Rectal smooth muscle tissue (tissue), 1 donor: ENCODE measurements around the gene CEP170.
"Not testable (repeated sequence)": the region's sequence is repeated elsewhere in the genome, so short reads cannot be mapped to it uniquely, and the experiment has no call there.

Experiments used
- H3K27ac ChIP-seq: one replicate; pipeline ENCODE4 v1.7.0; 2013; ENCODE audit warnings: low read depth, low read length, inconsistent platforms
- H3K27me3 ChIP-seq: one replicate; pipeline ENCODE4 v1.7.0; 2013; ENCODE audit warnings: low read length; ENCODE audit not compliant: control insufficient read depth, insufficient read depth
- H3K36me3 ChIP-seq: one replicate; pipeline ENCODE4 v1.7.0; 2013; ENCODE audit warnings: low read length; ENCODE audit not compliant: control insufficient read depth, insufficient read depth
- H3K4me1 ChIP-seq: one replicate; pipeline ENCODE4 v1.7.0; 2013; ENCODE audit warnings: low read length; ENCODE audit not compliant: control insufficient read depth, insufficient read depth
- H3K4me3 ChIP-seq: one replicate; pipeline ENCODE4 v1.7.0; 2013; ENCODE audit warnings: low read length
- H3K9ac ChIP-seq: one replicate; pipeline ENCODE4 v1.7.0; 2013; ENCODE audit warnings: low read length

CEP170 gene

GRCh38 chr1:243114059-243114713 lies 140.9 kb downstream of the CEP170 start:
- not testable (repeated sequence) for H3K9ac ChIP-seq, H3K36me3 ChIP-seq, H3K27ac ChIP-seq, H3K4me3 ChIP-seq, H3K27me3 ChIP-seq, H3K4me1 ChIP-seq

GRCh38 chr1:243107171-243107570 lies 147.9 kb downstream of the CEP170 start:
- not testable (repeated sequence) for H3K36me3 ChIP-seq, H3K4me3 ChIP-seq, H3K9ac ChIP-seq, H3K27ac ChIP-seq, H3K27me3 ChIP-seq, H3K4me1 ChIP-seq

GRCh38 chr1:243105652-243106332 lies 149.3 kb downstream of the CEP170 start:
- H3K9ac ChIP-seq, H3K4me3 ChIP-seq, H3K4me1 ChIP-seq, H3K27ac ChIP-seq, H3K27me3 ChIP-seq, H3K36me3 ChIP-seq: not testable (repeated sequence)

- H3K4me3 ChIP-seq, H3K4me1 ChIP-seq, H3K27me3 ChIP-seq, H3K9ac ChIP-seq, H3K36me3 ChIP-seq, H3K27ac ChIP-seq: not testable (repeated sequence)
These were observed 150.0 kb downstream of the CEP170 start for GRCh38 chr1:243105104-243105503.

- not testable (repeated sequence) for H3K36me3 ChIP-seq, H3K9ac ChIP-seq, H3K4me1 ChIP-seq, H3K27me3 ChIP-seq, H3K27ac ChIP-seq, H3K4me3 ChIP-seq
These were observed 150.6 kb downstream of the CEP170 start for GRCh38 chr1:243104452-243104851.

GRCh38 chr1:243101551-243102050 lies 153.5 kb downstream of the CEP170 start:
- H3K27ac ChIP-seq, H3K4me3 ChIP-seq, H3K36me3 ChIP-seq, H3K9ac ChIP-seq, H3K4me1 ChIP-seq, H3K27me3 ChIP-seq: not testable (repeated sequence)

GRCh38 chr1:243087368-243087767 lies 167.7 kb downstream of the CEP170 start:
- H3K9ac ChIP-seq, H3K27me3 ChIP-seq, H3K36me3 ChIP-seq, H3K4me1 ChIP-seq, H3K27ac ChIP-seq, H3K4me3 ChIP-seq: not testable (repeated sequence)
